ENCODE measurements around the gene CSGALNACT2.
"Not testable (repeated sequence)": the region's sequence is repeated elsewhere in the genome, so short reads cannot be mapped to it uniquely, and the experiment has no call there.

Gene CSGALNACT2

GRCh38 chr10:43181146-43181545, 42.9 kb downstream of the CSGALNACT2 start:
- Histone ChIP-seq H3K4me2 (ENCODE audit: low read depth, low read length, poor library complexity, severe bottlenecking) (no peak overlapping the region), H3K79me2 (ENCODE audit: insufficient read depth, low read length) (no peaks in the 10 kb centered on the region), H3K27ac (ENCODE audit: low read depth, low read length) (no peak overlapping the region), H2AFZ (ENCODE audit: low read depth, low read length, severe bottlenecking) (no peak overlapping the region), H3K9ac (ENCODE audit: low read length) (no peak overlapping the region), H3K9me2 (replicated peaks; ENCODE audit: insufficient read depth, low read length) (no peaks in the 10 kb centered on the region), H3K4me3 (ENCODE audit: insufficient read depth, low read length, poor library complexity, severe bottlenecking) (no peak overlapping the region), H3F3A (ENCODE audit: insufficient read depth) (no peaks in the 10 kb centered on the region), H3K9me3 (ENCODE audit: insufficient read depth, low read length) (no peaks in the 10 kb centered on the region), H3K36me3 (ENCODE audit: low read length) (0 out of 2 replicates have a peak, but pooled peaks cover 5% of the 10 kb centered on the region), H3K27me3 (ENCODE audit: low read length) (no peaks in the 10 kb centered on the region), H4K20me1 (ENCODE audit: low read depth, low read length) (no peaks in the 10 kb centered on the region)
- TF ChIP-seq CTCF (IDR thresholded peaks at IDR 0.05; ENCODE audit: insufficient read depth, low read length, poor library complexity, severe bottlenecking): no peak
- no peak for TF ChIP-seq EZH2phosphoT487 (conservative IDR thresholded peaks at IDR 0.05; ENCODE audit: low read length)

- not testable (repeated sequence) for H3K9me3 ChIP-seq (ENCODE audit: insufficient read depth, low read length); H2AFZ ChIP-seq (ENCODE audit: low read depth, low read length, severe bottlenecking); H3K4me2 ChIP-seq (ENCODE audit: low read depth, low read length, poor library complexity, severe bottlenecking); H3K27ac ChIP-seq (ENCODE audit: low read depth, low read length); H3K36me3 ChIP-seq (ENCODE audit: low read length); H3F3A ChIP-seq (ENCODE audit: insufficient read depth); H3K9ac ChIP-seq (ENCODE audit: low read length); H3K4me3 ChIP-seq (ENCODE audit: insufficient read depth, low read length, poor library complexity, severe bottlenecking); H3K79me2 ChIP-seq (ENCODE audit: insufficient read depth, low read length); H3K27me3 ChIP-seq (ENCODE audit: low read length); H4K20me1 ChIP-seq (ENCODE audit: low read depth, low read length); H3K9me2 ChIP-seq (replicated peaks; ENCODE audit: insufficient read depth, low read length)
These were observed 45.5 kb downstream of the CSGALNACT2 start for GRCh38 chr10:43183764-43184163.

- Histone ChIP-seq H2AFZ (ENCODE audit: low read depth, low read length, severe bottlenecking) (no peak overlapping the region), H3K9me2 (replicated peaks; ENCODE audit: insufficient read depth, low read length) (no peaks in the 10 kb centered on the region), H3K79me2 (ENCODE audit: insufficient read depth, low read length) (no peaks in the 10 kb centered on the region), H3F3A (ENCODE audit: insufficient read depth) (no peaks in the 10 kb centered on the region), H4K20me1 (ENCODE audit: low read depth, low read length) (no peaks in the 10 kb centered on the region), H3K4me2 (ENCODE audit: low read depth, low read length, poor library complexity, severe bottlenecking) (no peak overlapping the region), H3K27ac (ENCODE audit: low read depth, low read length) (no peak overlapping the region), H3K9me3 (ENCODE audit: insufficient read depth, low read length) (no peaks in the 10 kb centered on the region), H3K27me3 (ENCODE audit: low read length) (no peaks in the 10 kb centered on the region), H3K36me3 (ENCODE audit: low read length) (0 out of 2 replicates have a peak, but pooled peaks cover 3% of the 10 kb centered on the region), H3K4me3 (ENCODE audit: insufficient read depth, low read length, poor library complexity, severe bottlenecking) (no peak overlapping the region), H3K9ac (ENCODE audit: low read length) (no peak overlapping the region)
- TF ChIP-seq EZH2phosphoT487 (conservative IDR thresholded peaks at IDR 0.05; ENCODE audit: low read length) (no peak), CTCF (IDR thresholded peaks at IDR 0.05; ENCODE audit: insufficient read depth, low read length, poor library complexity, severe bottlenecking) (no peak)
These were observed 47.9 kb downstream of the CSGALNACT2 start for GRCh38 chr10:43186150-43186549.

- Histone ChIP-seq H3K9me2 (replicated peaks; ENCODE audit: insufficient read depth, low read length) (no peaks in the 10 kb centered on the region), H3K27me3 (ENCODE audit: low read length) (no peaks in the 10 kb centered on the region), H3K9ac (ENCODE audit: low read length) (no peak overlapping the region), H3K27ac (ENCODE audit: low read depth, low read length) (no peak overlapping the region), H3F3A (ENCODE audit: insufficient read depth) (no peaks in the 10 kb centered on the region), H3K4me3 (ENCODE audit: insufficient read depth, low read length, poor library complexity, severe bottlenecking) (no peak overlapping the region), H3K4me2 (ENCODE audit: low read depth, low read length, poor library complexity, severe bottlenecking) (no peak overlapping the region), H3K79me2 (ENCODE audit: insufficient read depth, low read length) (no peaks in the 10 kb centered on the region), H3K36me3 (ENCODE audit: low read length) (0 out of 2 replicates have a peak, but pooled peaks cover 3% of the 10 kb centered on the region), H3K9me3 (ENCODE audit: insufficient read depth, low read length) (no peaks in the 10 kb centered on the region), H4K20me1 (ENCODE audit: low read depth, low read length) (no peaks in the 10 kb centered on the region), H2AFZ (ENCODE audit: low read depth, low read length, severe bottlenecking) (no peak overlapping the region)
- TF ChIP-seq CTCF (IDR thresholded peaks at IDR 0.05; ENCODE audit: insufficient read depth, low read length, poor library complexity, severe bottlenecking) (no peak), EZH2phosphoT487 (conservative IDR thresholded peaks at IDR 0.05; ENCODE audit: low read length) (no peak)
These were observed 49.0 kb downstream of the CSGALNACT2 start for GRCh38 chr10:43187213-43187612.

Measured in SU-DHL-6 (cell line).